NCI-H2196 (cell line): ENCODE data around the gene BEST1.

Experiments
- DNase-seq: peaks from one replicate; lab custom pipeline; 2025; ENCODE audit not compliant: unreplicated experiment; lab: John Stamatoyannopoulos, UW

Gene BEST1

GRCh38 chr11:61950035-61950547, at the start of gene BEST1:
Gene BEST1 (plus strand): TSS chr11:61950351. CDS start chr11:61951807, 1,456 bp downstream.
- no peak for DNase-seq

GRCh38 chr11:61901397-61901796, 48.8 kb upstream of the BEST1 start:
- no peak for DNase-seq

GRCh38 chr11:61902313-61902712, 47.8 kb upstream of the BEST1 start:
- no peak for DNase-seq

- no peak for DNase-seq
Measured at GRCh38 chr11:61903845-61904244, 46.3 kb upstream of the BEST1 start.

GRCh38 chr11:61904539-61905048, 45.6 kb upstream of the BEST1 start:
- no peak for DNase-seq

- no peak for DNase-seq
Measured at GRCh38 chr11:61905067-61905696, 45.0 kb upstream of the BEST1 start.

GRCh38 chr11:61905801-61906521, 44.2 kb upstream of the BEST1 start:
- DNase-seq: no peak

GRCh38 chr11:61906522-61906909, 43.6 kb upstream of the BEST1 start:
- DNase-seq: no peak

- DNase-seq: no peak
Measured at GRCh38 chr11:61907282-61907681, 42.9 kb upstream of the BEST1 start.

- no peak for DNase-seq
Measured at GRCh38 chr11:61907871-61908729, 42.1 kb upstream of the BEST1 start.

GRCh38 chr11:61908730-61909316, 41.3 kb upstream of the BEST1 start:
- DNase-seq: no peak

GRCh38 chr11:61910187-61911127, 39.7 kb upstream of the BEST1 start:
- DNase-seq: no peak

GRCh38 chr11:61911128-61911700, 38.9 kb upstream of the BEST1 start:
- DNase-seq: no peak

- DNase-seq: no peak
Measured at GRCh38 chr11:61911701-61912529, 38.2 kb upstream of the BEST1 start.

- DNase-seq: no peak
Measured at GRCh38 chr11:61912530-61912898, 37.6 kb upstream of the BEST1 start.

GRCh38 chr11:61912991-61913698, 37.0 kb upstream of the BEST1 start:
- DNase-seq: no peak

- DNase-seq: no peak
Measured at GRCh38 chr11:61913699-61914395, 36.3 kb upstream of the BEST1 start.
